Body of pancreas (tissue), 4 donors: ENCODE results near the gene WDR75.

Experiments
- CTCF ChIP-seq, 7 experiments: fragments of 450-650 bp in 4 of 7; fragments of 200-600 bp in 3 of 7; sonication (generic) in 3 of 7; IDR thresholded peaks; one replicate each; pipeline ENCODE4 v1.5.1; 2016 to 2019; ENCODE audit warnings: antibody characterized with exemption in 7 of 7
- POLR2A ChIP-seq, 3 donors: fragments of 450-650 bp; IDR thresholded peaks; one replicate each; pipeline ENCODE4 v1.6.1; 2016; ENCODE audit warnings: antibody characterized with exemption in 3 of 3, mild to moderate bottlenecking in 2 of 3

- TF ChIP-seq CTCF (IDR thresholded peaks at IDR 0.05) (no peak), POLR2A (IDR thresholded peaks at IDR 0.05) (no peak)
These were observed 679 bp upstream of the WDR75 start for GRCh38 chr2:189440644-189440946.
